OCI-LY7 (cell line): ENCODE results near the gene B3GNT5. TPM values are rescaled to one million over a fixed set of nuclear protein-coding genes. Genes with fewer than 3 reads are reported as not detected.

Source experiments
- BruUV-seq: library from RNA; stranded (reverse); fragments of 400-500 nt; replicated peaks from 2 replicates; lab custom pipeline; 2021; lab: Mats Ljungman, UMichigan
- CTCF ChIA-PET: fragments of 300-600 bp; sonication (Branson Sonifier 250); formaldehyde crosslinking; loops from one replicate; lab custom pipeline; 2022; ENCODE audit warnings: antibody characterized with exemption; ENCODE audit not compliant: unreplicated experiment; lab: Charles Lee
- POLR2A ChIA-PET: fragments of 300-600 bp; sonication (Branson Sonifier 250); formaldehyde crosslinking; loops from one replicate; lab custom pipeline; 2022; ENCODE audit warnings: antibody characterized with exemption; lab: Charles Lee
- DNase-seq: peaks from one replicate; pipeline ENCODE4 v3.0.0-alpha.2; 2015; ENCODE audit warnings: low spot score
- H2AFZ ChIP-seq: fragments of 200-600 bp; sonication (generic), shearing (Covaris generic); 2 replicates; pipeline ENCODE4 v1.6.1; 2014; ENCODE audit warnings: mild to moderate bottlenecking, antibody characterized with exemption, low read length, moderate library complexity
- H3K27ac ChIP-seq: fragments of 200-600 bp; sonication (generic); 2 replicates; pipeline ENCODE4 v1.5.1; 2014; ENCODE audit warnings: mixed run types, low read depth, mild to moderate bottlenecking, moderate library complexity, low read length, inconsistent platforms; ENCODE audit not compliant: poor library complexity, severe bottlenecking
- H3K36me3 ChIP-seq: fragments of 200-600 bp; sonication (generic); 2 replicates; pipeline ENCODE4 v1.6.1; 2014; ENCODE audit warnings: mild to moderate bottlenecking, antibody characterized with exemption, low read length, moderate library complexity, mixed read lengths; ENCODE audit not compliant: insufficient read depth
- H3K4me1 ChIP-seq: fragments of 200-600 bp; sonication (generic); 2 replicates; pipeline ENCODE4 v1.5.1; 2014; ENCODE audit warnings: mild to moderate bottlenecking, low read length; ENCODE audit not compliant: insufficient read depth, poor library complexity, severe bottlenecking
- H3K4me2 ChIP-seq: fragments of 200-600 bp; sonication (generic); 2 replicates; pipeline ENCODE4 v1.6.1; 2014; ENCODE audit warnings: mild to moderate bottlenecking, low read length
- H3K4me3 ChIP-seq: fragments of 200-600 bp; sonication (generic); 2 replicates; pipeline ENCODE4 v1.5.1; 2014; ENCODE audit warnings: mild to moderate bottlenecking, low read depth, low read length; ENCODE audit not compliant: poor library complexity, severe bottlenecking
- H3K79me2 ChIP-seq: fragments of 200-600 bp; sonication (generic); 2 replicates; pipeline ENCODE4 v1.6.1; 2016; ENCODE audit warnings: low read depth, mild to moderate bottlenecking, low read length, moderate library complexity, mixed read lengths; ENCODE audit not compliant: insufficient read depth
- H3K9me2 ChIP-seq: fragments of 200-600 bp; sonication (generic); 2 replicates; pipeline ENCODE4 v1.6.1; 2016; ENCODE audit warnings: mild to moderate bottlenecking, low read length, mixed read lengths; ENCODE audit not compliant: insufficient read depth
- H3K9me3 ChIP-seq: fragments of 200-600 bp; sonication (generic); 2 replicates; pipeline ENCODE4 v1.6.1; 2014; ENCODE audit warnings: mild to moderate bottlenecking, mixed run types, low read length, mixed read lengths
- H4K20me1 ChIP-seq: fragments of 200-600 bp; sonication (generic); 2 replicates; pipeline ENCODE4 v1.6.1; 2014; ENCODE audit warnings: mild to moderate bottlenecking, antibody characterized with exemption, low read length, moderate library complexity, mixed read lengths; ENCODE audit not compliant: insufficient read depth
- CTCF ChIP-seq: fragments of 200-600 bp; sonication (generic); conservative IDR thresholded peaks from 2 replicates; pipeline ENCODE4 v1.5.1; 2014; ENCODE audit warnings: mild to moderate bottlenecking, antibody characterized with exemption, low read length, moderate library complexity, mixed read lengths
- EZH2phosphoT487 ChIP-seq: fragments of 200-600 bp; sonication (generic); IDR thresholded peaks from 2 replicates; pipeline ENCODE4 v1.6.1; 2018; ENCODE audit warnings: low read depth, borderline replicate concordance, mild to moderate bottlenecking, mixed run types, antibody characterized with exemption, low read length, moderate library complexity, mixed read lengths
- intact Hi-C: fragments of 100-400 bp; cut with micrococcal nuclease; formaldehyde crosslinking; loops from one replicate; pipeline ENCODE4 v1.10.0; 2022; ENCODE audit not compliant: unreplicated experiment
- total RNA-seq, 2 experiments: library from RNA; depleted of rRNA in 1 of 2; stranded (reverse); fragments of >200 nt in 1 of 2; shearing (Covaris generic) in 1 of 2; gene quantifications; 2 replicates each; pipeline ENCODE4 v1.2.3, GENCODE V29; 2014 to 2022

The B3GNT5 gene
- total RNA-seq, 2 experiments from 2014 or later = 0.11 TPM; not detected in 1

- Histone ChIP-seq H3K79me2 (no peaks in the 10 kb centered on the region), H3K36me3 (no peaks in the 10 kb centered on the region), H3K9me3 (no peaks in the 10 kb centered on the region), H2AFZ (no peak overlapping the region), H3K4me3 (no peak overlapping the region), H3K27ac (no peak overlapping the region), H4K20me1 (no peaks in the 10 kb centered on the region), H3K4me1 (peaks cover 8% of the 10 kb centered on the region), H3K9me2 (no peaks in the 10 kb centered on the region), H3K4me2 (no peak overlapping the region)
- POLR2A ChIA-PET = interaction anchor here (0.6 to 0.8 kb wide), 4 partner anchors 9 to 1096 kb away, joined by 3 to 4 read pairs (median 3); no protein-coding TSS in a partner anchor
- TF ChIP-seq EZH2phosphoT487 (no peak), CTCF (no peak)
- intact Hi-C loops = no loop called here
- no TSS peak for BruUV-seq
- DNase-seq = peak; percentile 29
- CTCF ChIA-PET = no interaction called here
Measured at GRCh38 chr3:183212565-183212964, 40.5 kb upstream of the B3GNT5 start.

- Histone ChIP-seq H3K9me3 (no peaks in the 10 kb centered on the region), H2AFZ (no peak overlapping the region), H3K4me3 (no peak overlapping the region), H3K4me1 (peaks cover 10% of the 10 kb centered on the region), H3K27ac (no peak overlapping the region), H3K4me2 (0 out of 2 replicates have a peak overlapping the region, but pooled peaks have one; percentile 24), H3K36me3 (no peaks in the 10 kb centered on the region), H4K20me1 (no peaks in the 10 kb centered on the region), H3K79me2 (no peaks in the 10 kb centered on the region), H3K9me2 (no peaks in the 10 kb centered on the region)
- ChIA-PET CTCF (no interaction called here), POLR2A (interaction anchor here (0.6 to 0.9 kb wide), 2 partner anchors 9 to 204 kb away, joined by 3 read pairs; no protein-coding TSS in a partner anchor)
- BruUV-seq = no TSS peak
- no peak for TF ChIP-seq CTCF
- no peak for TF ChIP-seq EZH2phosphoT487
- intact Hi-C loops = no loop called here
- DNase-seq = no peak
Measured at GRCh38 chr3:183213415-183214276, 39.4 kb upstream of the B3GNT5 start.

GRCh38 chr3:183214277-183214612, 38.8 kb upstream of the B3GNT5 start:
- TF ChIP-seq CTCF = no peak
- no peak for TF ChIP-seq EZH2phosphoT487
- peak; percentile 31 for DNase-seq
- peaks cover 12% of the 10 kb centered on the region for H3K4me1 ChIP-seq
- intact Hi-C loops = no loop called here
- H3K36me3 ChIP-seq = no peaks in the 10 kb centered on the region
- no TSS peak for BruUV-seq
- POLR2A ChIA-PET = no interaction called here
- 0 out of 2 replicates have a peak overlapping the region, but pooled peaks have one; percentile 24 for H3K4me2 ChIP-seq
- CTCF ChIA-PET = no interaction called here
- no peak overlapping the region for H3K4me3 ChIP-seq
- H4K20me1 ChIP-seq = no peaks in the 10 kb centered on the region
- no peaks in the 10 kb centered on the region for H3K9me2 ChIP-seq
- H3K27ac ChIP-seq = no peak overlapping the region
- H3K79me2 ChIP-seq = no peaks in the 10 kb centered on the region
- no peaks in the 10 kb centered on the region for H3K9me3 ChIP-seq
- no peak overlapping the region for H2AFZ ChIP-seq
